Measurements from ENCODE around the gene CAPNS1.

CAPNS1 gene

DNA sequence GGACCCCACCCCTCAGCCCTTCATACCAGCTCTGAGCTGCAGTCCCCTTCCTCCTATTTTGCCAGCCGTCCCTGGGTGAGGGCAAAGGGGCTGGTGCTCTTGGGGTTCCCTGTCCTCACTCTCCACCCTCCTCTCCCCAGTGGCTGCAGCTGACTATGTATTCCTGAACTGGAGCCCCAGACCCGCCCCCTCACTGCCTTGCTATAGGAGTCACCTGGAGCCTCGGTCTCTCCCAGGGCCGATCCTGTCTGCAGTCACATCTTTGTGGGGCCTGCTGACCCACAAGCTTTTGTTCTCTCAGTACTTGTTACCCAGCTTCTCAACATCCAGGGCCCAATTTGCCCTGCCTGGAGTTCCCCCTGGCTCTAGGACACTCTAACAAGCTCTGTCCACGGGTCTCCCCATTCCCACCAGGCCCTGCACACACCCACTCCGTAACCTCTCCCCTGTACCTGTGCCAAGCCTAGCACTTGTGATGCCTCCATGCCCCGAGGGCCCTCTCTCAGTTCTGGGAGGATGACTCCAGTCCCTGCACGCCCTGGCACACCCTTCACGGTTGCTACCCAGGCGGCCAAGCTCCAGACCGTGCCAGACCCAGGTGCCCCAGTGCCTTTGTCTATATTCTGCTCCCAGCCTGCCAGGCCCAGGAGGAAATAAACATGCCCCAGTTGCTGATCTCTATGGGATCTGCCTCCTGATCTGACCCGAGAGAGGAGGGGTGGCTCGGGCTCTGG lies 10.0 kb downstream of the CAPNS1 start:
- H3K4me2 ChIP-seq (ENCODE audit: low read length) = no peak overlapping the region
- H3K4ac ChIP-seq (ENCODE audit: low read depth, low read length) = no peak overlapping the region
- H3K4me1 ChIP-seq (ENCODE audit: control insufficient read depth in 1 of 2, insufficient read depth in 2 of 2, low read length in 2 of 2) = no peaks in the 10 kb centered on the region
- H3K9ac ChIP-seq (ENCODE audit: low read length) = no peak overlapping the region
- H4K91ac ChIP-seq (ENCODE audit: low read depth, low read length) = no peak overlapping the region
- no peak overlapping the region for H2BK12ac ChIP-seq (ENCODE audit: low read length)
- H3K27me3 ChIP-seq (ENCODE audit: insufficient read depth, low read length) = no peaks in the 10 kb centered on the region
- H3K14ac ChIP-seq (ENCODE audit: low read length) = no peak overlapping the region
- no peak overlapping the region for H3K4me3 ChIP-seq (ENCODE audit: low read depth, low read length)
- H4K8ac ChIP-seq (ENCODE audit: low read depth, low read length) = no peak overlapping the region
- no peak overlapping the region for H3K23ac ChIP-seq (ENCODE audit: low read length)
- H3K18ac ChIP-seq (ENCODE audit: low read length) = no peak overlapping the region
- H2BK120ac ChIP-seq (ENCODE audit: insufficient read depth, low read length, poor library complexity) = no peak overlapping the region
- H3K27ac ChIP-seq (ENCODE audit: low read depth, low read length) = no peak overlapping the region
- WGBS (ENCODE audit: extremely low coverage, insufficient coverage, insufficient read length) = no CpG with 5 or more reads among the region's 13 CpGs
- DNase-seq = no peak
- H2AFZ ChIP-seq (ENCODE audit: insufficient read depth, low read length, poor library complexity) = no peak overlapping the region
- H4K12ac ChIP-seq (ENCODE audit: low read depth, low read length) = no peak overlapping the region
- H3K79me1 ChIP-seq (ENCODE audit: low read length) = no peaks in the 10 kb centered on the region
- no peak overlapping the region for H2BK5ac ChIP-seq (ENCODE audit: low read depth, low read length, poor library complexity)
- H3K9me3 ChIP-seq (ENCODE audit: insufficient read depth, low read depth, low read length) = peaks cover 1% of the 10 kb centered on the region
- no peak overlapping the region for H2AK5ac ChIP-seq (ENCODE audit: low read length)
- peaks cover 70 to 73% of the 10 kb centered on the region in 2 experiments for H3K36me3 ChIP-seq (ENCODE audit: control insufficient read depth in 1 of 2, insufficient read depth in 2 of 2, low read length in 2 of 2)
- H3K79me2 ChIP-seq (ENCODE audit: control insufficient read depth, insufficient read depth, low read length, poor library complexity) = no peaks in the 10 kb centered on the region

DNA sequence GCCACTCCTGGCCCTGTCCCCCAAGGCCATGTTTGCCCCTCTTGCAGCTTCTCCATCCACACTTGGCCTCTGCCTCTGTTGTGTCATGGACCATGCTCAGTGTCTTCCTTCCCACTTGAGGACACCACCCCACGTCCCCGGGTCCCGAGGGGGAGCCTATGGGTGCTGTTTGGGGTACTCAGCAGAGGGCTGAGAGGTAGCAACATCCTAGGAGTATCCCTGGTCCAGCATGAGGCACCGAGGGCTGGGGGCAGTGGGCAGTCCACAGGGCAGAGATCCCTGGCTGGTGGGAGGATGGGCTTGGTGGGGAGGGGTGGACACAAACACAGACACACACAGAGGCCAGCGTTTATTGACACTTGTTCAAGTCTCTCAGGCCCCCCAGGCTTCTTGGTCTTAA lies 10.7 kb downstream of the CAPNS1 start:
- Histone ChIP-seq H4K8ac (ENCODE audit: low read depth, low read length) (no peak overlapping the region), H4K12ac (ENCODE audit: low read depth, low read length) (no peak overlapping the region), H3K4me2 (ENCODE audit: low read length) (no peak overlapping the region), H2BK120ac (ENCODE audit: insufficient read depth, low read length, poor library complexity) (no peak overlapping the region), H3K14ac (ENCODE audit: low read length) (no peak overlapping the region), H2AK5ac (ENCODE audit: low read length) (no peak overlapping the region), H3K23ac (ENCODE audit: low read length) (no peak overlapping the region), H3K9ac (ENCODE audit: low read length) (no peak overlapping the region), H3K79me2 (ENCODE audit: control insufficient read depth, insufficient read depth, low read length, poor library complexity) (no peaks in the 10 kb centered on the region), H2BK5ac (ENCODE audit: low read depth, low read length, poor library complexity) (no peak overlapping the region), H2AFZ (ENCODE audit: insufficient read depth, low read length, poor library complexity) (no peak overlapping the region), H3K36me3 (ENCODE audit: control insufficient read depth in 1 of 2, insufficient read depth in 2 of 2, low read length in 2 of 2) (peaks cover 64 to 69% of the 10 kb centered on the region in 2 experiments), H3K27ac (ENCODE audit: low read depth, low read length) (no peak overlapping the region), H3K4ac (ENCODE audit: low read depth, low read length) (no peak overlapping the region), H3K4me3 (ENCODE audit: low read depth, low read length) (no peak overlapping the region), H3K4me1 (ENCODE audit: control insufficient read depth in 1 of 2, insufficient read depth in 2 of 2, low read length in 2 of 2) (no peaks in the 10 kb centered on the region), H2BK12ac (ENCODE audit: low read length) (no peak overlapping the region), H3K79me1 (ENCODE audit: low read length) (no peaks in the 10 kb centered on the region), H3K27me3 (ENCODE audit: insufficient read depth, low read length) (no peaks in the 10 kb centered on the region), H3K18ac (ENCODE audit: low read length) (no peak overlapping the region), H3K9me3 (ENCODE audit: insufficient read depth, low read depth, low read length) (peaks cover 1% of the 10 kb centered on the region), H4K91ac (ENCODE audit: low read depth, low read length) (no peak overlapping the region)
- DNase-seq = no peak
- no CpG with 5 or more reads among the region's 5 CpGs for WGBS (ENCODE audit: extremely low coverage, insufficient coverage, insufficient read length)

DNA sequence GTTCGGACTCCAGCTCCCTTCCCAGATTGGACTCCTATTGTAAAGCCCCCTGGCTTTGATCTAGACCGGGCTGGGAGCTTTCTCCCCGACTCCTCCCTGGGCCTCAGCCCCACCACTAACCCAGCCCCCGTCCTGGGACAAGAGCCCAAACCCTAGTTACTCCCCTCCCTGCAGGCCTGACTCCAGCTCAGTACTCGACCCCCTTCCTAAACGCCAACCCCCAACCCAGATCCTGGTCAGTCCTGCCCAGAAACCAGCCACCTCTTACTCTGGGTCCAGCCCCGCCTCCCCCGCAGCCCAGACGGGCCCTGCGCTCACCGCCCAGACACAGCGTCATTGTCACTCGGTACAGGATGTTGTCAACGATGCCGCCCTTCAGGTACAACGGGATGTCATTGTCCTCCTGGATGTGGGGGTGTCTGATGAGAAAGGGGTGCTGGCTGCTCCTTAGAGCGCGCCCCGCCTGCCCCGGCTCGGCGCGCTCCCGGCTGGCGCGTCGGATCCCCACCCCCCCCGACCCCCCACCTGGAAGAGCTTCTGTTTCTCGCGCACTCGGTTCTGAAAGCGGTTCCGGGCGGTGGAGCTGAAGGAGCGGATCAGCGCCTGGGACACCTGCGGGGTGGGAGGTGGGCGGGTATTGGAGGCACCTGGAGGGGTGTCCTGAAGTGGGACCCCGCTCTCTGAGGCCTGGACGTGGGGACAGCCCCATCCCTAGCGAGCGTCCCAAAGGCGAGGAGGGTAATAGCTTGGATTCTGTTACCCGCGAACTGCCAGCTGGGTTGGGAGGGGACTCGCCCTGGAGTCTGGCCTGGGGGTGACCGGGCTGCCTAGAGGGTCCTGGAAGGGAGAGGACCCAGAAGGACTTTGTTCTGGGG lies 11.5 kb downstream of the CAPNS1 start:
- no peak overlapping the region for H4K8ac ChIP-seq (ENCODE audit: low read depth, low read length)
- H3K4me3 ChIP-seq (ENCODE audit: low read depth, low read length) = no peak overlapping the region
- no peak overlapping the region for H3K9ac ChIP-seq (ENCODE audit: low read length)
- no peak overlapping the region for H4K12ac ChIP-seq (ENCODE audit: low read depth, low read length)
- H3K23ac ChIP-seq (ENCODE audit: low read length) = no peak overlapping the region
- H2AFZ ChIP-seq (ENCODE audit: insufficient read depth, low read length, poor library complexity) = no peak overlapping the region
- no peak overlapping the region for H4K91ac ChIP-seq (ENCODE audit: low read depth, low read length)
- peaks cover 57 to 61% of the 10 kb centered on the region in 2 experiments for H3K36me3 ChIP-seq (ENCODE audit: control insufficient read depth in 1 of 2, insufficient read depth in 2 of 2, low read length in 2 of 2)
- no peak overlapping the region for H3K18ac ChIP-seq (ENCODE audit: low read length)
- H3K79me2 ChIP-seq (ENCODE audit: control insufficient read depth, insufficient read depth, low read length, poor library complexity) = no peaks in the 10 kb centered on the region
- DNase-seq = no peak
- H2BK120ac ChIP-seq (ENCODE audit: insufficient read depth, low read length, poor library complexity) = no peak overlapping the region
- no peaks in the 10 kb centered on the region for H3K27me3 ChIP-seq (ENCODE audit: insufficient read depth, low read length)
- H3K4me1 ChIP-seq (ENCODE audit: control insufficient read depth in 1 of 2, insufficient read depth in 2 of 2, low read length in 2 of 2) = no peaks in the 10 kb centered on the region
- no peak overlapping the region for H2BK12ac ChIP-seq (ENCODE audit: low read length)
- WGBS (ENCODE audit: extremely low coverage, insufficient coverage, insufficient read length) = no CpG with 5 or more reads among the region's 47 CpGs
- no peak overlapping the region for H3K14ac ChIP-seq (ENCODE audit: low read length)
- H2AK5ac ChIP-seq (ENCODE audit: low read length) = no peak overlapping the region
- no peak overlapping the region for H3K4me2 ChIP-seq (ENCODE audit: low read length)
- H3K27ac ChIP-seq (ENCODE audit: low read depth, low read length) = no peak overlapping the region
- H3K79me1 ChIP-seq (ENCODE audit: low read length) = no peaks in the 10 kb centered on the region
- H2BK5ac ChIP-seq (ENCODE audit: low read depth, low read length, poor library complexity) = no peak overlapping the region
- H3K4ac ChIP-seq (ENCODE audit: low read depth, low read length) = no peak overlapping the region
- peaks cover 1% of the 10 kb centered on the region for H3K9me3 ChIP-seq (ENCODE audit: insufficient read depth, low read depth, low read length)

GRCh38 chr19:36152019-36152351 lies 12.1 kb downstream of the CAPNS1 start:
- WGBS (ENCODE audit: extremely low coverage, insufficient coverage, insufficient read length) = no CpG with 5 or more reads among the region's 16 CpGs

More at GRCh38 chr19:36152019-36152351, 12.1 kb downstream of the CAPNS1 start:
- no peaks in the 10 kb centered on the region for H3K79me1 ChIP-seq (ENCODE audit: low read length)
- H2BK5ac ChIP-seq (ENCODE audit: low read depth, low read length, poor library complexity) = no peak overlapping the region
- H2BK120ac ChIP-seq (ENCODE audit: insufficient read depth, low read length, poor library complexity) = no peak overlapping the region
- DNase-seq = no peak
- H3K36me3 ChIP-seq (ENCODE audit: control insufficient read depth in 1 of 2, insufficient read depth in 2 of 2, low read length in 2 of 2) = peaks cover 50 to 55% of the 10 kb centered on the region in 2 experiments
- H2AFZ ChIP-seq (ENCODE audit: insufficient read depth, low read length, poor library complexity) = no peak overlapping the region
- no peaks in the 10 kb centered on the region for H3K79me2 ChIP-seq (ENCODE audit: control insufficient read depth, insufficient read depth, low read length, poor library complexity)
- no peak overlapping the region for H3K4me2 ChIP-seq (ENCODE audit: low read length)
- H3K14ac ChIP-seq (ENCODE audit: low read length) = no peak overlapping the region
- no peak overlapping the region for H2BK12ac ChIP-seq (ENCODE audit: low read length)
- H4K91ac ChIP-seq (ENCODE audit: low read depth, low read length) = no peak overlapping the region
- no peak overlapping the region for H3K9ac ChIP-seq (ENCODE audit: low read length)
- no peak overlapping the region for H2AK5ac ChIP-seq (ENCODE audit: low read length)
- H3K4me3 ChIP-seq (ENCODE audit: low read depth, low read length) = no peak overlapping the region
- no peaks in the 10 kb centered on the region for H3K4me1 ChIP-seq (ENCODE audit: control insufficient read depth in 1 of 2, insufficient read depth in 2 of 2, low read length in 2 of 2)
- H3K18ac ChIP-seq (ENCODE audit: low read length) = no peak overlapping the region
- no peak overlapping the region for H3K27ac ChIP-seq (ENCODE audit: low read depth, low read length)
- H3K9me3 ChIP-seq (ENCODE audit: insufficient read depth, low read depth, low read length) = peaks cover 1% of the 10 kb centered on the region
- no peaks in the 10 kb centered on the region for H3K27me3 ChIP-seq (ENCODE audit: insufficient read depth, low read length)
- no peak overlapping the region for H4K12ac ChIP-seq (ENCODE audit: low read depth, low read length)
- no peak overlapping the region for H3K4ac ChIP-seq (ENCODE audit: low read depth, low read length)
- no peak overlapping the region for H4K8ac ChIP-seq (ENCODE audit: low read depth, low read length)
- no peak overlapping the region for H3K23ac ChIP-seq (ENCODE audit: low read length)

Data from trophoblast cell (in vitro differentiated cells and primary cell).